ENCODE measurements around the gene OSBPL6.
"Not testable (repeated sequence)": the region's sequence is repeated elsewhere in the genome, so short reads cannot be mapped to it uniquely, and the experiment has no call there.

The OSBPL6 gene

DNA sequence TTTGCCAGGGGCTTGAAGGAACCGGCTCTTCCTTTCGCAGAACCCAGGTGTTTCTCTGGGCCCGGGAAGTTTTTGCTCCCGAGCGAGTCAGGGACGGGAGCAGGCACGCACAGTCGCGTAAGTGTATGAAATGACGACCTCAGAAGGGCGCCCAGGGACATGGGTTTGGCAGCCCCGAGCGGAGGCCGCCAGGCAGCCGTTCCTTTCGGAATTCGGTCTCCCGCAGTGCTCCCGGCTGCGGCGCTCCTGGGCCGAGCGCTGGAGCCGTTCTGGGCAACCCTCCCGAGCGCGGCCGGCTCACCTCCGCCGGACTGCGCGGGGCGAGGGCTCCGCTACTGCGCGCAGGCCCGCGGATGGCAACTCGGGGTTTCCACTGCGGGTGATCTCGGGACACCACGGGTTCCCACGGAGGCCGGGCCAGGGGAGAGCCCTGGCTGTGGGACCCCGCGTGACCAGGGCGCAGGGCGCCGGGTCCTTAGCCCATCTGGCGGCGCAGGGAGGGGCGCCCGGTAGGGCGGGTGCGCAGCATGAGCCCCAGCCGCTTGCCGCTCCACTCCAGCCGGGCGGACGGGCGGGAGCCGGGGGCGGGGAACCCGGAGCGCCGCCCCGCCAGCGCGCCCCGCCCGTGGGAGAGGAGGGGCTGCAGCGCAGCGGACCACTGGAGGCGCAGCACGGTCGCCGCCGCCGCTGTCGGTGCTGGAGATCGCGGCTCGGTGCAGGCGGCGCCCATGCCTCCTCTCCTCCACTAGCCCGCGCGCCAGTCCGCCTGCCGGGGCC lies at the start of gene OSBPL6:
Gene OSBPL6 (plus strand): TSS at position 690 of the 777 bp plus-strand sequence. CDS start 111,673 bp downstream, outside the sequence.
- peak; percentile 81 for DNase-seq

DNA sequence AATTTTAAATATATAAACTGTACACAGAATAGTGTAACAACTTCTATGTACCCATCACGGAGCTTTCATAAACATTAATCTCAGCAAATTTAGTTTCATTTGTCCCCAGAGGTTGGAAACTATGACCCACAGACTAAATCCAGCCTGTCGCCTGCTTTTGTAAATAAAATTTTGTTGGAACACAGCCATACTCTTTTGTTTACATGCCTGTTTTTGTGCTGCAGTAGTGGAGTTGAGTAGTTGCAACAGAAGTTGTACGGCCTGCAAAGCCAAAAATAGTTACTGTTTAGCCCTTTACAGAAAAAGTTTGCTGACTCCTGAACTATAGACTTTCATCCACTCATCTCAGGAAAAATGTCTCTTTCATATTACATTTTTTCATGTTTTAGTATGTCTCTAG lies 42.3 kb upstream of the OSBPL6 start:
- DNase-seq, result peak; percentile 76

DNA sequence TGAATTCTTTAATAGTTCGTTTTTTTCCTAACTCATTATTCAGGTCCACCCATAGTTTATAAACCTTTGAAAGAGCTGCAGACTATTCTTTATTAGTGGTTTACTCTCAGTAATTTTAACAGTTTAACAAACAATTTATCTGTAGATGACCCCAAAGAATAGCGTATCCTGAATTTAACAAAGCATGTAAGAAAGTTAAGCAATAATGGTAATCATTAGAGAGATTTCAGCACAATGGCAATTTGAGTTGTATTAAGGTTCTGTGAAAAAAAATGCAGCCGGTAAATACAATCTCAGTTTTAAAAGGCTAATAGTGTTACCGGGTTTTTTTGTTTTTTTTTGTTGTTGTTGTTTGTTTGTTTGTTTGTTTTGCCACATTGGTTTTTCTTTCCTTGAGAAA lies 41.8 kb upstream of the OSBPL6 start:
- no peak for DNase-seq

DNA sequence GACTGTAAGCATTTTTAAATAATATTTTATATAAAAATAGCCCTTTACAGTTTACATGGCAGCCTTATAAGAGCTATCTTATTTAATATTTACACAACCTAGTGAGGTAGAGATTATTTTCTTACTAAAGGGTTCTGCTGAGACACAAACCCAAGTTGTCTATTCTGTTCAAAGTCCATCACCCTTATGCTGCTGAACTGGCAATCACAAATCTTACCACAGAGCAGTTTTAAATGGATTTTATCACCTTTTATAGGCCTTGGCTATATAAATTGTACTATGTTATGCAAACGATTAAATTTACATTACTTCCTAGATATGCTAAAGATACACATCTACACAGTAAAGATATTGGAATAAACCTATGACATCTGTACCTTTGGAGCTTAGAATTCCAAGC lies 41.3 kb upstream of the OSBPL6 start:
- DNase-seq, result no peak

DNA sequence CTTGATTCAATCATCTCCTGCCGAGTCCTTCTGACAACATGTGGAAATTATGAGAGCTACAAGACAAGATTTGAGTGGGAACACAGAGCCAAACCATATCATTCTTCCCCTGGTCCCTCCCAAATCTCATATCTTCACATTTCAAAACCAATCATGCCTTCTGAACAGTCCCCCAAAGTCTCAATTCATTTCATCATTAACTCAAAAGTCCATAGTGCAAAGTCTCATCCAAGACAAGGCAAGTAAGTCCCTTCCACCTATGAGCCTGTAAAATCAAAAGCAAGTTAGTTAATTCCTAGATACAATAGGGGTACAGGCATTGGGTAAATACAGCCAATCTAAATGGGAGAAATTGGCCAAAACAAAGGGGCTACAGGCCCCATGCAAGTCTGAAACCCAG lies 40.4 kb upstream of the OSBPL6 start:
- not testable (repeated sequence) for DNase-seq

DNA sequence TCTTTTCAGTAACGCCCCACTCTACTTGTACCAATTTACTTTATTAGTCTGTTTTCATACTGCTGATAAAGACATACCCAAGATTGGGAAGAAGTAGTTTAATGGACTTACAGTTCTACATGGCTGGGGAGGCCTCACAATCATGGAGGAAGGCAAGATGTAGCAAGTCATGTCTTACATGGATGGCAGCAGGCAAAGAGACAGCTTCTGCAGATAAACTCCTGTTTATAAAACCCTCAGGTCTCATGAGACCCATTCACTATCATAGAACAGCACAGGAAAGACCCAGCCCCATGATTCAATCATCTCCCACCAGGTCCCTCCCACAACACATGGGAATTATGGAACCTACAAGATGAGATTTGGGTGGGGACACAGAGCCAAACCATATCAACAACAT lies 38.8 kb upstream of the OSBPL6 start:
- no peak for DNase-seq

DNA sequence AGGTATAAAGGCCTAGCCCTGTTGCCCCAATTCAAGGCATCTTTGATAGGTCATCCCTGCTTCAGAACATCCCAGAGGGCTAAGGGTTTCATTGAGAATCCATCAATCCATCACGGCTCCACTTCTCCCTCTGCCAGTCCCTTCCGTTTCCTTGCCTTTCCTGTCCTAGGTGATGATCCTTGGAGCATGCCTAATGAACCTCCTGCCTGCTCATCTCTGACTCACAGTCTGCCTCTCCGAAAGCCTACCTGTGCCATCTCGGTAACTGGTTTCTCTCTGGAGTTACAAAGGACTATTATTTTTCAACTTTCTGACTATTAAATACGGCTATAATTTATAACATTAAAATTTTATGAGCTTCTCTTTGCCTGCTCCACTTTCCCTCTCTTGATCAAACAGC lies 36.7 kb upstream of the OSBPL6 start:
- no peak for DNase-seq

DNA sequence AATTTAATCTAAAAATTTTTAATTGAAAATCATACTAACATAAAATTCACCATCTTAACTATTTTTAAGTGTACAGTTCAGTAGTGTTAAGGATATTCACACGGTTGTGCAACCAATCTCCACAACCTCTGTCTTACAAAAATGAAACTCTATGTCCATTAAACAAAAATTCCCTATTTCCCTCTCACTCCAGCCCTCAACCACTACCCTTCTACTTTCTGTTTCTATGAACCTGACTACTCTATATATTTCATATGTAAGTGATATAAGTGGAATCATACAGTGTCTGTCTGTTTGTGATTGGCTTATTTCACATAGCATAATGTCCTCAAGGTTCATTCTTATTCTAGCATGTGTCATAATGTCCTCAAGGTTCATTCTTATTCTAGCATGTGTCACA lies 34.3 kb upstream of the OSBPL6 start:
- no peak for DNase-seq

DNA sequence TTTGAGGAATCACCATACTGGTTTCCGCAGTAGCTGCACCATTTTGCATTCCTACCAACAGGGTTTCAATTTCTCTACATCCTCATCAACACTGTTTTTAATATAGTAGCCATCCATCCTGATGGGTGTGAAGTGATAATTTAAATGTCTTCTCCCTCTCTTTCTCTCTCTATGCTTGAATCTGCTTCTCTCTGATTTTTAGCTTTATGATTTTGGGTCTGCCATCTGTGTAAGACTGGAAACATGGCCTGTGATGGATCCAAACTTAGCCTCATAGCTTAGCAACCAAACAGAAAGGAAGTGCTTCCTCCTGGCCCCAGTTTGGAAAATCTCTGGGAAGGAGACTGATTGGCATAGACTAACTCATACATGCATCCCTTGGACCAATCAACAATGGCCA lies 33.7 kb upstream of the OSBPL6 start:
- no peak for DNase-seq

DNA sequence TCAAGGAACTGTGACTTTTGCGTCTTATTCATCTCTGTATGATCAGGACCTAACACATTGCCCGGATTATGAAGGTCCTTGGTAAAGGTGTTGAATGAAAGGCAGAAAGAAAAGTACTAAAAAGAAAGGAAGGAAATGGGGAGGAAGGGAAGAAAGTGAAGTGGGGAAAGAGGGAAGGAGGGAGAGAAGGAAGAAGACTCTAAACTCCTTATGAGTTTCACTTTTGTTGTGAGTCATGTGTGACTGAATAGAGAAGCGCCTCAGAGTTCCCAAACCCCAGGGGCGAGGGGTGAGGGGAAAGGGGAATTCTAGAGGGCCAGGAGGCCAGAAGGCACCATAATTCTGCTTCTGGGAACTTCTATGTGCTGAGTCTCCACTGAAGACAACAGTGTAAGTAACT lies 30.9 kb upstream of the OSBPL6 start:
- DNase-seq, result no peak

DNA sequence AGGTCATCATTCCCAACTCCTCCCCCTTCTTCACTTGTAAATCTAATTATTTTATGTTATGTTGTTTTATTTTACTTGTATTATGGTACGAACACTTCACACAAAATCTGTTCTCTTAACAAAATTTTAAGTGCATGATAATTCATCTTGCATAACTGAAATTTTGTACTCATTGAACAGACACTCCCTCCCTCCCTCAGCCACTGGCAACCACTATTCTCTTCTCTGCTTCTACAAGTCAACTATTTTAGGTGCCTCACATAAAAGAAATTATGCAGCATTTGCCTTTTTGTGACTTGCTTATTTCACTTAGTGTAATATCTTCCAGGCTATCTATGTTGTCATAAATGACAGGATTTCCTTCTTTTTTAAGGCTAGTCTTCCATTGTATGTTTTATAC lies 30.4 kb upstream of the OSBPL6 start:
- no peak for DNase-seq

DNA sequence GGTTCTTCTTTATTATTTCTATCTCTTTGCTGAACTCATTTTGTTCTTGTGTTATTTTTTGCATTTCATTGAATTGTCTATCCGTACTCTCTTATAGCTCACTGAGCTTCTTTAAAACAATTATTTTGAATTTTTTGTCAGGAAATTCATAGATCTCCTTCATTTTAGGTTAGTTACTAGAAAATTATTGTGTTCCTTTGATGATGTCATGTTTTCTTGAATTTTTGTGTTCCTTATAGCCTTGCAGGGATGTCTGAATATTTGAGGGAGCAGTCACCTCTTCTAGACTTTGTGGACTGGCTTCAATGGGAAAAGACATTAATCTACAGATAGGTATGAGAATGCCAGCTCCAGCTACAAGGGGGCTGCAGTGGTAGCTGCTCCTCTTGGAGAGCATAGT lies 20.7 kb upstream of the OSBPL6 start:
- DNase-seq, result no peak

DNA sequence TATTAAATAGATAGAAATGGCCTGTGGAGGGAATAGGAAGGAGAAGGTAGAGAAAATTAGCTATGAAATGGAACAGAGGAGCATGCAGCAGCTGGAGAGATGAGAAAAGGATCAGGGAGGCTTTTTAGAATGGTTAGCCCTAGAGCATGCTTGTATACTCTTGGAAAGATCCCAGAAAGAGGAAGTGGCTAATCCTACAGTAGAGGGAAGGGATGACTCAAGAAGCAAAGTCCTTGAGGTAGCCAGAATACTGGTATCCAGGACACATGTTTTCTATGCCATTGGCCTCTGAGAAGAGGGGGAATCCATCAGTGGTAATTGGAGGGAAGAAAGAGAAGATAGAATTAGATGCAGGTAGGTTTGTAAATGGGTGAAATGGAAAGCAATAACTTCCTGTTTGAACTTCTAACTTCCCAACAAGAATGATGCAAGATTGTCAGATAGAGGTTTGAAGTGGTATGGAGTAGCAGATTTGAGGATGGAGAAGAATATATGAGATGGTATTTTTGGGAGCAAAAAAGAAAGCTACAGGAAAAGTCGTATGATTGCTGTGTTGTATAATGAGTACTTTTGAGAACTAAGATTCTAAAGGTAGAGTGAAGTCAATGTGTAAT lies 17.1 kb upstream of the OSBPL6 start:
- no peak for DNase-seq

DNA sequence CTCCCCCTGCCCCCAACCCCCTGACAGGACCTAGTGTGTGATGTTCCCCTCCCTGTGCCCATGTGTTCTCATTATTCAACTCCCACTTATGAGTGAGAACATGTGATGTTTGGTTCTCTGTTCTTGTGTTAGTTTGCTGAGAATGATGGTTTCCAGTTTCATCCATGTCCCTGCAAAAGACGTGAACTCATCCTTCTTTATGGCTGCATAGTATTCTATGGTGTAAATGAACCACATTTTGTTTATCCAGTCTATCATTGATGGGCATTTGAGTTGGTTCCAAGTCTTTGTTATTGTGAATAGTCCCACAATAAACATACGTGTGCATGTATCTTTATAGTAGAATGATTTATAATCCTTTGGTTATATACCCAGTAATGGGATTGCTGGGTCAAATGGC lies 13.7 kb upstream of the OSBPL6 start:
- DNase-seq, result not testable (repeated sequence)

DNA sequence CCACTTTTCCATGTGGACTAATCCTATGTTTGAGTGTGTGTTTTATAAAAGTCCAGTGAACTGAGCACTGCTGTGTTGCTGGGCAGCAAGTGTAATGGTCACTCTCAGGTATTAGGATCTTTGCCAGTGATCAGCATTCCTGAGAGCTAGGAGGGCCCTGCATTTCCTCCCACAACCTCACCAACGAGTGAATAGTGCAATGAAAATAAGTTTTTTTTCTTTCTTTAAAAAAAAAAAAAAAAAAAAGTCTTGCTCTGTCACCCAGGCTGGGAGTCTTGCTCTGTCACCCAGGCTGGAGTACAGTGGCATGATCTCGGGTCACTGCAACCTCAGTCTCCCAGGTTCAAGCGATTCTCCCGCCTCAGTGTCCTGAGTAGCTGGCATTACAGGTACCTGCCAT lies 6.5 kb upstream of the OSBPL6 start:
- no peak for DNase-seq

DNA sequence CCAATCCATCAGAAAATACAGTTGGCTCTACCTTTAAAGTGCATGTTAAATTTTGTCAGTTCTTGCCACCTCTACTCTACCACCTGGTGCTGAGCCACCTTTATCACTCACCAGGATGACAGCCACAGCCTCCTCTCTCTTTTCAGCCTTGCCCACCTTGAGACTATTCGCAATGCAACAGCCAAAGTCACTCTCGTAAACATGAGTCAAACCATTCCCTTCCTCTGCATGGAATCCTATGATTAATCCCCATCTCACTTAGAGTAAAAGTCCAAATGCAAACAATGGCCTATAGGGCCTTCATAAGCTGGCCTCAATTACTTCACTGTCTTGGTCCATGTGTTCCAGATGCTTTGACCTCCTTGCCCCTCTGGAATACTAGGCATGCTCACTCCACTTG lies 5.8 kb upstream of the OSBPL6 start:
- DNase-seq, result no peak

DNA sequence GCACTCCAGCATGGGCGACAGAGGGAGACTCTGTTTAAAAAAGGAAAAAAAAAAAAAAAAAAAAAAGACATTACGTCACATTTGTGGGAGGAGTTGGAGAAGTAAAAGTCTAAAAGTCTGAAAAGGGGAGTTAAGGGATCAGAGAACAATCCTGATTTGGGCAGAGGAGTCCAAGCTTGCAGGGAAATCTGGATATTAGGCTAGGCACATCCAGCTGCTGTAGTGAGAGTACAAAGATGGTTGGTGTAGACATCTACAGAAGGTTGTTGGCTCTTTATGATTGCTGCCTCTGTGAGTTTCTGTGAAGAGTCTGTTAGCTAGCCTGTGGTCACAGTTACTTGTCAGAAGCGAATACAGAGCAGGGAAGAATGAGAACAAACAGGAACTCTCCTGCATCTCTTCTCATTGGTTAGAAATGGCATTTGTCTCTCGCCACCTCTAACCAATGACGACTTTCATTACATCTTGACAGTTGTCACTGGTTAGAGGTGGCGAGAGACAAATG lies 3.3 kb upstream of the OSBPL6 start:
- DNase-seq, result no peak

DNA sequence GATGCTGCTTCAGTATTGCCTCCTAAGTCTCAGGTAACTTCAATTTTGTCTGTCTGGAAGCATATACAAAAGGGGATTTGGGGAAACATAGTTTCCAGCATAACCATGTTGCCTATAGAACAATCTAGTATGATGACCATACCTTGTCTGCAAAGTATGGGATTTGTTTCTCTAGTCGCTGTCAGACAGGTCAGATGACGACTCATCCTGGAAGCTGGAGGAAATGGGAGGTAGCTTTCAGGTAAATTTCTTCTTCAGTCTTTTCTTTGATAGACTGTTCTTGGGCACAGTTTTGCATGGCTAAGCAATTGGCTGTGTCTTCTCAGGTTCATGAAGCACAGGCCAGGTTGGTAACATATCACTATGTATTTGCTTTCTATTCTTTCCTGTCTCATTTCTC lies 2.8 kb upstream of the OSBPL6 start:
- DNase-seq, result no peak

DNA sequence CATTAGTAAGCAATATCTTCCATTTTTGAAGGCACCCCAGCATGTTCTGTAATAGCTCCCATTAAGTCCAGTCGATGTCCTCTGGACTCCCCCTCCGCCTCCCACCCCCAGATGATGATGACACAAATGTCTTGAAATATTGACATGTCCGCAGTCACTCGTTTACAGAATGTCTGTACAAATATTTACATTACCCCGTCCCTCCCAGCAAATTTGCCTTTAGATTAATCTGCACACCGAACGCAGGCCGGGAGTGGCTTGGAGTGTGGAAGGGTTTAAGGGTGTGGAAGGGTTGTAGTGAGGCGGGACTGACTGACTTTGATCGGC lies 853 bp upstream of the OSBPL6 start:
- no peak for DNase-seq

DNA sequence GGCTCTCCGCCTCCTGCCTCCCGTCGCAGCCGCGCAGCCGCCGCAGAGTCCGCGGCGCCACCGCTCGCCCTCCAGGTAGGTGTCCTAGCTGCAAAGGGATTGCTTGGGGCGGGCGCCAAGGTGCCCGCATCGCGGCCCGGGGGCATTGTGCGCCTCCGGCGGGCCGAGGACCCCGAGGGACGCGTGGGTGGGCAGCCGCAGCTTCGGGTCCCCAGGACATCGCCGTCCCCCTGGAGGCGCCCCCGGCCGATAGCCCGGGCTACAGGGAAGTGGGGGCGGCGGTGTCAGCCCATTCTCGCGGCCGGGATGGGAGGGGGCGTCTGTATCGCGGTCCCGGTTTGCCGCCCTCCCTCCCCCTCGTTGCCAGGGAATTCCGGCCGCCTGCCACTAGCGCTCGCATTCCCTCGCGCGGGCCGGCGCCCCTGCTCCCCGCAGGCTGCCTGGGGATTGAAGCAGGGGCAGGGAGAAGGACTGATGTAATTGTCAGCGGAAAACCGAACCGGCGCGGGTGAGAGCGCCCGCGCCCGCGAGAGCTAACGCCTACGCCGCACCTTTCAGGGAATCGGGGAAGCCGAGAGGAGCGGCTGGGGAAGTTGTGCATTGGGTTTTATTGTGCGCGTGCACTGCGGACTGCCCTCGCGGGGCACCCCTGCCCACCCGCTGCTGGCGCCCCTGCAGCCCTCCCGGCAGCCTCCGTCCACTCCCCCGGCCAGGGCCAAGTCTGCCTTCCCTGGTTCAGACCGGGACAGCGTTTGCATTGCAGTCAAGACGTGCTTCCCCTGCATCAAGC lies 483 bp downstream of the OSBPL6 start:
- DNase-seq, result peak; percentile 67

DNA sequence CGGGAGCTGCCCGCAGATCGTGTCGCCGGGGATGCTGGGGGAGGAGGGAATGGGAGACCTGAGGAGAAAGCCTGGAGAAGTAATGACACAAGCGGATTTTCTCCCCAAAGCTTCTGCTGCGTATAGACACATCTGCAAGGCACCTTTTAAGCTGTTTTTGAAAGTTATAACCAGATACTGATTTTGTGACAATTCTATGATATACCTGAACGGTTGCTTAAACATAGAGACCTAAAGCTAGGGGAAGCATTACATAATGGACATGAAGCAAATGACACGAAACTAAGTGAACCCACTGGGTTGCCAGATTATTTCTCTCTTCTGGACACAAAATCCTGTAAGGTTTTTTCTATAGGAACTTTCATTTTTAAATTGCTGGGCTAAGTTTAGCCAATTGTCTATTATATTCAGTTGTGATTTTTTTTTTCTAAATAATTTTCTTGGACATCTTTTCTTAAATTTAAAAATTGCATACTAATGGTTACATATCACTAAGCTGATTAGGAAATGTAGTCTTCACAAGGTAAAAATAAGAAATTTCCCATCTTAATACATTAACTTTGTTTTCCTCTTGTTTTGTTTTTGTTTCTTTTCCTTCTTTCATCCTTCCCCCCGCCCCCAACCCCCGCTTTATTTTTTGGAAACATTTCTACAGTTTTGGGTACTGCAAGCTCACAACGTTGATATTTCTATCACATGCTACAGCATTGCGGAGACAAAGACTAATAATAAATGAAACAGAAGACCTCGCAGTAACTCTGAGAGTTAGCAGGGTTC lies 1.3 kb downstream of the OSBPL6 start:
- DNase-seq, result peak; percentile 67

DNA sequence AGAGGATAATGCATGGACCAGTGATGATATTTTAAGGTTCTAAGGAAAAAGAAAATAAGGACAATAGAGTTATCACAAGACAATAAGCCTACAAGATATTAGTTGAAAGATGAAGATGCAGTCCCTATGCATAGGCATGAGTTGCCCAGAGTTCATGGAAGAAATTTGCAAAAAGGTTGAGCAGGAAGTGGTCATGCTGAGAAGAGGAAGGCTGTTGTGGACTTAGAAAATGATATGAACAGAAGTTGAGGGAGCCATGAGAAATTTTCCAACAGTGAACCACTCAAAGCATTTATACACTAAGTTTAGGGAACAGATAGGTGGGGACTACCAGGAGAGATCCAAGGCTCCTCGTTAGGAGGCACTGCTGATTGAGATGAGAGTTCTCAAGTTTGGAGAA lies 3.5 kb downstream of the OSBPL6 start:
- no peak for DNase-seq

DNA sequence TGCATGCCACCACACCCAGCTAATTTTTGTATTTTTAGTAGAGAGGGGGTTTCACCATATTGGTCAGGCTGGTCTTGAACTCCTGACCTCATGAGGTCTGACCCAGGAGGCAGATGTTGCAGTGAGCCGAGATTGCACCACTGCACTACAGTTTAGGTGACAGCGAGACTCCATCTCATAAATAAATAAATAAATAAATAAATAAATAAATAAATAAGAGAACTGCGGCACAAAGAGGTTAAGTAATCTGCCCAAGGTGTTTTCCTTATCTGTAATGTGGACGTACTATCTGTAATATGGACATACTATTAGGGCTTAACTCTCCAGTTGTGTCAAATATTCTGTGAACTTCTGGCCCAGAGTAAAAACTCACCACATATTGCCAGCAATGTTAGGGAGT lies 4.1 kb downstream of the OSBPL6 start:
- DNase-seq, result not testable (repeated sequence)
